ENCODE measurements around the gene LMX1B.

LMX1B gene

GRCh38 chr9:126605792-126606482, 7.8 kb upstream of the LMX1B start:
- no peak for DNase-seq

GRCh38 chr9:126606483-126606870, 7.3 kb upstream of the LMX1B start:
- no peak for DNase-seq

- DNase-seq: no peak
Measured at GRCh38 chr9:126607086-126607485, 6.6 kb upstream of the LMX1B start.

- DNase-seq: no peak
Measured at GRCh38 chr9:126607731-126608130, 6.0 kb upstream of the LMX1B start.

GRCh38 chr9:126608551-126608950, 5.2 kb upstream of the LMX1B start:
- DNase-seq: no peak

GRCh38 chr9:126609191-126609590, 4.5 kb upstream of the LMX1B start:
- DNase-seq: no peak

GRCh38 chr9:126609711-126610388, 3.9 kb upstream of the LMX1B start:
- no peak for DNase-seq

GRCh38 chr9:126611193-126611591, 2.5 kb upstream of the LMX1B start:
- no peak for DNase-seq

- DNase-seq: peak; percentile 37
Measured at GRCh38 chr9:126611592-126612325, 2.0 kb upstream of the LMX1B start.

- no peak for DNase-seq
Measured at GRCh38 chr9:126612326-126612812, 1.4 kb upstream of the LMX1B start.

GRCh38 chr9:126612813-126613641, 701 bp upstream of the LMX1B start:
- no peak for DNase-seq

GRCh38 chr9:126614088-126614454, 343 bp downstream of the LMX1B start:
- peak; percentile 23 for DNase-seq

GRCh38 chr9:126614455-126615244, 922 bp downstream of the LMX1B start:
- DNase-seq: no peak

- DNase-seq: no peak
Measured at GRCh38 chr9:126615245-126615790, 1.6 kb downstream of the LMX1B start.

- no peak for DNase-seq
Measured at GRCh38 chr9:126615791-126616447, 2.2 kb downstream of the LMX1B start.

GRCh38 chr9:126616521-126616976, 2.8 kb downstream of the LMX1B start:
- no peak for DNase-seq

GRCh38 chr9:126617003-126617822, 3.5 kb downstream of the LMX1B start:
- DNase-seq: no peak

- no peak for DNase-seq
Measured at GRCh38 chr9:126617823-126618165, 4.1 kb downstream of the LMX1B start.

- no peak for DNase-seq
Measured at GRCh38 chr9:126618190-126618584, 4.5 kb downstream of the LMX1B start.
